HCT116 (cell line): ENCODE measurements around the gene TTC39C.
"Not testable (repeated sequence)": the region's sequence is repeated elsewhere in the genome, so short reads cannot be mapped to it uniquely, and the experiment has no call there.

Source experiments
- CBX3 ChIP-seq: IDR thresholded peaks from 2 replicates; pipeline ENCODE4 v1.6.1; 2012; ENCODE audit warnings: low read depth
- CEBPB ChIP-seq: IDR thresholded peaks from 2 replicates; pipeline ENCODE4 v1.6.1; 2012; ENCODE audit warnings: low read depth
- ELF1 ChIP-seq: IDR thresholded peaks from 2 replicates; pipeline ENCODE4 v1.6.1; 2012; ENCODE audit warnings: low read depth, borderline replicate concordance
- EZH2 ChIP-seq: fragments of 200-600 bp; sonication (generic); IDR thresholded peaks from 2 replicates; pipeline ENCODE4 v1.6.1; 2017; ENCODE audit warnings: antibody characterized with exemption, mixed run types
- EZH2phosphoT487 ChIP-seq: fragments of 200-600 bp; IDR thresholded peaks from 2 replicates; pipeline ENCODE4 v1.6.1; 2018; ENCODE audit warnings: antibody characterized with exemption, borderline replicate concordance
- JUND ChIP-seq: IDR thresholded peaks from 2 replicates; pipeline ENCODE4 v1.6.1; 2012
- POLR2A ChIP-seq: IDR thresholded peaks from 2 replicates; pipeline ENCODE4 v1.7.0; 2011; ENCODE audit warnings: borderline replicate concordance; ENCODE audit not compliant: insufficient read depth, insufficient read length; ENCODE audit errors: extremely low read depth
- POLR2AphosphoS5 ChIP-seq: IDR thresholded peaks from 2 replicates; pipeline ENCODE4 v1.6.1; 2011; ENCODE audit warnings: mild to moderate bottlenecking, low read depth, low read length, moderate library complexity
- SP1 ChIP-seq: IDR thresholded peaks from 2 replicates; pipeline ENCODE4 v1.6.1; 2012; ENCODE audit warnings: low read depth
- SRF ChIP-seq: IDR thresholded peaks from 2 replicates; pipeline ENCODE4 v1.6.1; 2012; ENCODE audit warnings: low read depth
- TF ChIP-seq, protein P1 (sequence below), 3 experiments: fragments of 200-600 bp in 1 of 3; sonication (generic) in 1 of 3; IDR thresholded peaks in 2 of 3; conservative IDR thresholded peaks in 1 of 3; 2 replicates each; pipeline ENCODE4 v1.5.1; 2012 to 2017; ENCODE audit warnings: low read depth in 2 of 3, low read length in 2 of 3, antibody characterized with exemption in 1 of 3, borderline replicate concordance in 1 of 3, control low read depth in 1 of 3, mild to moderate bottlenecking in 1 of 3, mixed read lengths in 1 of 3, mixed run types in 1 of 3, moderate library complexity in 1 of 3; ENCODE audit not compliant: insufficient read depth in 1 of 3
- TF ChIP-seq, protein P2 (sequence below): IDR thresholded peaks from 2 replicates; pipeline ENCODE4 v1.6.1; 2012
- TF ChIP-seq, protein P3 (sequence below): IDR thresholded peaks from 2 replicates; pipeline ENCODE4 v1.6.1; 2012; ENCODE audit warnings: low read depth
- TF ChIP-seq, protein P4 (sequence below): IDR thresholded peaks from 2 replicates; pipeline ENCODE4 v1.6.1; 2011; ENCODE audit warnings: mild to moderate bottlenecking, low read length, moderate library complexity; ENCODE audit not compliant: insufficient replicate concordance; ENCODE audit errors: extremely low read depth

DNA sequence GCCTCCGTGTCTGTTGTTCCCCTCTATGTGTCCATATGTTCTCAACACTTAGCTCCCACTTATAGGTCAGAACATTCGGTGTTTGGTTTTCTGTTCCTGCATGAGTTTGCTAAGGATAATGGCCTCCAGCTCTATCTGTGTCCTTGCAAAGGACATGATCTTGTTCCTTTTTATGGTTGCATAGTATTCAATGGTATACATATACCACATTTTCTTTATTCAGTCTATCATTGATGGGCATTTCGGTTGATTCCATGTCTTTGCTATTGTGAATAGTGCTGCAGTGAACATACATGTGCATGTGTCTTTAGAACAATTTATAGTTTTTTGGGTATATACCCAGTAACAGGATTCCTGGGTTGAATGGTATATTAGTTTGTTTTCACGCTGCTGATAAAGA, 44.8 kb downstream of the TTC39C start:
- TF ChIP-seq POLR2A, EZH2phosphoT487, CEBPB, SRF, CBX3, EZH2, SP1, JUND, POLR2AphosphoS5, ELF1: not testable (repeated sequence)
- TF ChIP-seq, protein P1, sequence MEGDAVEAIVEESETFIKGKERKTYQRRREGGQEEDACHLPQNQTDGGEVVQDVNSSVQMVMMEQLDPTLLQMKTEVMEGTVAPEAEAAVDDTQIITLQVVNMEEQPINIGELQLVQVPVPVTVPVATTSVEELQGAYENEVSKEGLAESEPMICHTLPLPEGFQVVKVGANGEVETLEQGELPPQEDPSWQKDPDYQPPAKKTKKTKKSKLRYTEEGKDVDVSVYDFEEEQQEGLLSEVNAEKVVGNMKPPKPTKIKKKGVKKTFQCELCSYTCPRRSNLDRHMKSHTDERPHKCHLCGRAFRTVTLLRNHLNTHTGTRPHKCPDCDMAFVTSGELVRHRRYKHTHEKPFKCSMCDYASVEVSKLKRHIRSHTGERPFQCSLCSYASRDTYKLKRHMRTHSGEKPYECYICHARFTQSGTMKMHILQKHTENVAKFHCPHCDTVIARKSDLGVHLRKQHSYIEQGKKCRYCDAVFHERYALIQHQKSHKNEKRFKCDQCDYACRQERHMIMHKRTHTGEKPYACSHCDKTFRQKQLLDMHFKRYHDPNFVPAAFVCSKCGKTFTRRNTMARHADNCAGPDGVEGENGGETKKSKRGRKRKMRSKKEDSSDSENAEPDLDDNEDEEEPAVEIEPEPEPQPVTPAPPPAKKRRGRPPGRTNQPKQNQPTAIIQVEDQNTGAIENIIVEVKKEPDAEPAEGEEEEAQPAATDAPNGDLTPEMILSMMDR (IDR thresholded peaks at IDR 0.05 in 2 of 3, conservative IDR thresholded peaks at IDR 0.05 in 1 of 3; ENCODE audit: borderline replicate concordance in 1 of 3, insufficient read depth in 1 of 3, low read depth in 2 of 3, low read length in 2 of 3): not testable (repeated sequence)
- TF ChIP-seq, protein P2, sequence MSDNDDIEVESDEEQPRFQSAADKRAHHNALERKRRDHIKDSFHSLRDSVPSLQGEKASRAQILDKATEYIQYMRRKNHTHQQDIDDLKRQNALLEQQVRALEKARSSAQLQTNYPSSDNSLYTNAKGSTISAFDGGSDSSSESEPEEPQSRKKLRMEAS: not testable (repeated sequence)
- TF ChIP-seq, protein P3, sequence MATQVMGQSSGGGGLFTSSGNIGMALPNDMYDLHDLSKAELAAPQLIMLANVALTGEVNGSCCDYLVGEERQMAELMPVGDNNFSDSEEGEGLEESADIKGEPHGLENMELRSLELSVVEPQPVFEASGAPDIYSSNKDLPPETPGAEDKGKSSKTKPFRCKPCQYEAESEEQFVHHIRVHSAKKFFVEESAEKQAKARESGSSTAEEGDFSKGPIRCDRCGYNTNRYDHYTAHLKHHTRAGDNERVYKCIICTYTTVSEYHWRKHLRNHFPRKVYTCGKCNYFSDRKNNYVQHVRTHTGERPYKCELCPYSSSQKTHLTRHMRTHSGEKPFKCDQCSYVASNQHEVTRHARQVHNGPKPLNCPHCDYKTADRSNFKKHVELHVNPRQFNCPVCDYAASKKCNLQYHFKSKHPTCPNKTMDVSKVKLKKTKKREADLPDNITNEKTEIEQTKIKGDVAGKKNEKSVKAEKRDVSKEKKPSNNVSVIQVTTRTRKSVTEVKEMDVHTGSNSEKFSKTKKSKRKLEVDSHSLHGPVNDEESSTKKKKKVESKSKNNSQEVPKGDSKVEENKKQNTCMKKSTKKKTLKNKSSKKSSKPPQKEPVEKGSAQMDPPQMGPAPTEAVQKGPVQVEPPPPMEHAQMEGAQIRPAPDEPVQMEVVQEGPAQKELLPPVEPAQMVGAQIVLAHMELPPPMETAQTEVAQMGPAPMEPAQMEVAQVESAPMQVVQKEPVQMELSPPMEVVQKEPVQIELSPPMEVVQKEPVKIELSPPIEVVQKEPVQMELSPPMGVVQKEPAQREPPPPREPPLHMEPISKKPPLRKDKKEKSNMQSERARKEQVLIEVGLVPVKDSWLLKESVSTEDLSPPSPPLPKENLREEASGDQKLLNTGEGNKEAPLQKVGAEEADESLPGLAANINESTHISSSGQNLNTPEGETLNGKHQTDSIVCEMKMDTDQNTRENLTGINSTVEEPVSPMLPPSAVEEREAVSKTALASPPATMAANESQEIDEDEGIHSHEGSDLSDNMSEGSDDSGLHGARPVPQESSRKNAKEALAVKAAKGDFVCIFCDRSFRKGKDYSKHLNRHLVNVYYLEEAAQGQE: not testable (repeated sequence)
- TF ChIP-seq, protein P4, sequence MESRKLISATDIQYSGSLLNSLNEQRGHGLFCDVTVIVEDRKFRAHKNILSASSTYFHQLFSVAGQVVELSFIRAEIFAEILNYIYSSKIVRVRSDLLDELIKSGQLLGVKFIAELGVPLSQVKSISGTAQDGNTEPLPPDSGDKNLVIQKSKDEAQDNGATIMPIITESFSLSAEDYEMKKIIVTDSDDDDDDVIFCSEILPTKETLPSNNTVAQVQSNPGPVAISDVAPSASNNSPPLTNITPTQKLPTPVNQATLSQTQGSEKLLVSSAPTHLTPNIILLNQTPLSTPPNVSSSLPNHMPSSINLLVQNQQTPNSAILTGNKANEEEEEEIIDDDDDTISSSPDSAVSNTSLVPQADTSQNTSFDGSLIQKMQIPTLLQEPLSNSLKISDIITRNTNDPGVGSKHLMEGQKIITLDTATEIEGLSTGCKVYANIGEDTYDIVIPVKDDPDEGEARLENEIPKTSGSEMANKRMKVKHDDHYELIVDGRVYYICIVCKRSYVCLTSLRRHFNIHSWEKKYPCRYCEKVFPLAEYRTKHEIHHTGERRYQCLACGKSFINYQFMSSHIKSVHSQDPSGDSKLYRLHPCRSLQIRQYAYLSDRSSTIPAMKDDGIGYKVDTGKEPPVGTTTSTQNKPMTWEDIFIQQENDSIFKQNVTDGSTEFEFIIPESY: not testable (repeated sequence)
